H9 (cell line): Measurements from ENCODE around the gene NT5DC3. TPM values are rescaled to one million over a fixed set of nuclear protein-coding genes. Genes with fewer than 3 reads are reported as not detected.

Experiments
- DNase-seq: peaks from one replicate; pipeline ENCODE4 v3.0.0-alpha.2; 2017
- H2AFZ ChIP-seq: one replicate; pipeline ENCODE4 v1.6.1; 2013; ENCODE audit warnings: mild to moderate bottlenecking, low read length, control low read depth, moderate library complexity
- H2AK5ac ChIP-seq: 2 replicates; pipeline ENCODE4 v1.6.1; 2013; ENCODE audit warnings: low read length, control low read depth, mixed read lengths; ENCODE audit not compliant: insufficient read length
- H2BK120ac ChIP-seq: one replicate; pipeline ENCODE4 v1.6.1; 2013; ENCODE audit warnings: low read depth, mild to moderate bottlenecking, low read length, control low read depth, inconsistent platforms; ENCODE audit not compliant: poor library complexity, severe bottlenecking
- H2BK12ac ChIP-seq: 2 replicates; pipeline ENCODE4 v1.6.1; 2013; ENCODE audit warnings: low read length, control low read depth, mixed read lengths, low read depth; ENCODE audit not compliant: insufficient read length
- H2BK15ac ChIP-seq: 2 replicates; pipeline ENCODE4 v1.6.1; 2013; ENCODE audit warnings: low read depth, low read length, control low read depth
- H2BK20ac ChIP-seq: one replicate; pipeline ENCODE4 v1.6.1; 2013; ENCODE audit warnings: low read depth, mild to moderate bottlenecking, low read length, control low read depth, inconsistent platforms; ENCODE audit not compliant: poor library complexity, severe bottlenecking
- H2BK5ac ChIP-seq: 2 replicates; pipeline ENCODE4 v1.6.1; 2013; ENCODE audit warnings: low read length, control low read depth, mixed read lengths; ENCODE audit not compliant: insufficient read length
- H3K14ac ChIP-seq: 2 replicates; pipeline ENCODE4 v1.6.1; 2013; ENCODE audit warnings: low read length, control low read depth; ENCODE audit not compliant: insufficient read depth
- H3K18ac ChIP-seq: 2 replicates; pipeline ENCODE4 v1.6.1; 2013; ENCODE audit warnings: low read depth, mild to moderate bottlenecking, mixed read lengths, low read length, control low read depth; ENCODE audit not compliant: insufficient read length
- H3K23ac ChIP-seq: 2 replicates; pipeline ENCODE4 v1.6.1; 2013; ENCODE audit warnings: low read length, control low read depth, mixed read lengths, low read depth; ENCODE audit not compliant: insufficient read length
- H3K23me2 ChIP-seq: 2 replicates; pipeline ENCODE4 v1.6.1; 2013; ENCODE audit warnings: low read depth, mild to moderate bottlenecking, mixed read lengths, low read length, control low read depth; ENCODE audit not compliant: insufficient read length, poor library complexity, severe bottlenecking
- H3K27ac ChIP-seq: 2 replicates; pipeline ENCODE4 v1.5.1; 2013; ENCODE audit warnings: low read length, control low read depth, mixed read lengths, low read depth; ENCODE audit not compliant: insufficient read length
- H3K27me3 ChIP-seq: 2 replicates; pipeline ENCODE4 v1.6.1; 2013; ENCODE audit warnings: low read length, control low read depth, inconsistent platforms; ENCODE audit not compliant: insufficient read depth
- H3K4ac ChIP-seq: 2 replicates; pipeline ENCODE4 v1.6.1; 2013; ENCODE audit warnings: low read depth, mild to moderate bottlenecking, control low read depth, inconsistent platforms, low read length, moderate library complexity
- H3K4me1 ChIP-seq: 2 replicates; pipeline ENCODE4 v1.6.1; 2013; ENCODE audit warnings: low read length, control low read depth, inconsistent platforms; ENCODE audit not compliant: insufficient read depth
- H3K4me2 ChIP-seq: 2 replicates; pipeline ENCODE4 v1.6.1; 2013; ENCODE audit warnings: low read length, control low read depth, mixed read lengths; ENCODE audit not compliant: insufficient read length, insufficient read depth
- H3K56ac ChIP-seq: 2 replicates; pipeline ENCODE4 v1.6.1; 2013; ENCODE audit warnings: low read depth, mild to moderate bottlenecking, mixed read lengths, low read length, control low read depth; ENCODE audit not compliant: insufficient read length
- H3K79me1 ChIP-seq: 2 replicates; pipeline ENCODE4 v1.6.1; 2013; ENCODE audit warnings: low read depth, mild to moderate bottlenecking, moderate library complexity, low read length, control low read depth, inconsistent platforms; ENCODE audit not compliant: insufficient read depth, poor library complexity, severe bottlenecking
- H3K79me2 ChIP-seq: 2 replicates; pipeline ENCODE4 v1.6.1; 2013; ENCODE audit warnings: low read length, control low read depth, inconsistent platforms; ENCODE audit not compliant: insufficient read depth
- H3K9ac ChIP-seq: 2 replicates; pipeline ENCODE4 v1.6.1; 2013; ENCODE audit warnings: low read length, control low read depth, mixed read lengths; ENCODE audit not compliant: insufficient read length; ENCODE audit errors: extremely low read depth
- H3K9me3 ChIP-seq: one replicate; pipeline ENCODE4 v1.6.1; 2013; ENCODE audit warnings: low read depth, low read length, inconsistent platforms; ENCODE audit not compliant: control insufficient read depth
- H3T11ph ChIP-seq: one replicate; pipeline ENCODE4 v1.6.1; 2013; ENCODE audit warnings: mild to moderate bottlenecking, low read length, control low read depth, inconsistent platforms
- H4K20me1 ChIP-seq: one replicate; pipeline ENCODE4 v1.6.1; 2013; ENCODE audit not compliant: control insufficient read depth, insufficient read length, insufficient read depth
- H4K5ac ChIP-seq: 2 replicates; pipeline ENCODE4 v1.6.1; 2013; ENCODE audit warnings: low read depth, mild to moderate bottlenecking, mixed read lengths, low read length, control low read depth; ENCODE audit not compliant: insufficient read length
- H4K8ac ChIP-seq: replicated peaks from 2 replicates; pipeline ENCODE4 v1.6.1; 2013; ENCODE audit warnings: low read length, control low read depth, mixed read lengths, low read depth; ENCODE audit not compliant: insufficient read length
- H4K91ac ChIP-seq: 2 replicates; pipeline ENCODE4 v1.6.1; 2013; ENCODE audit warnings: low read depth, mild to moderate bottlenecking, moderate library complexity, mixed read lengths, low read length, control low read depth; ENCODE audit not compliant: insufficient read length
- H3K27ac Mint-ChIP-seq, 3 experiments: 2 replicates in 2 of 3; 3 replicates in 1 of 3; pipeline ENCODE4 v1.8.0; 2020 to 2021; ENCODE audit warnings: mixed read lengths in 3 of 3, mild to moderate bottlenecking in 1 of 3, moderate library complexity in 1 of 3
- H3K27me3 Mint-ChIP-seq: 2 replicates; pipeline ENCODE4 v1.8.0; 2021; ENCODE audit warnings: low read depth, mild to moderate bottlenecking, moderate library complexity, mixed read lengths
- H3K36me3 Mint-ChIP-seq, 3 experiments: 2 replicates in 2 of 3; 3 replicates in 1 of 3; pipeline ENCODE4 v1.8.0; 2020 to 2021; ENCODE audit warnings: low read depth in 3 of 3, mixed read lengths in 3 of 3; ENCODE audit not compliant: insufficient read depth in 1 of 3
- H3K4me1 Mint-ChIP-seq, 2 experiments: 2 replicates each; pipeline ENCODE4 v1.8.0; 2020; ENCODE audit warnings: mixed read lengths in 2 of 2
- H3K4me3 Mint-ChIP-seq, 2 experiments: 2 replicates in 1 of 2; 3 replicates in 1 of 2; pipeline ENCODE4 v1.8.0; 2020 to 2021; ENCODE audit warnings: mild to moderate bottlenecking in 2 of 2, mixed read lengths in 2 of 2, moderate library complexity in 1 of 2
- H3K9me3 Mint-ChIP-seq, 2 experiments: 2 replicates in 1 of 2; 3 replicates in 1 of 2; pipeline ENCODE4 v1.8.0; 2020; ENCODE audit warnings: mild to moderate bottlenecking in 2 of 2, mixed read lengths in 2 of 2, moderate library complexity in 1 of 2
- CTCF ChIP-seq: fragments of 200-600 bp; sonication (generic); conservative IDR thresholded peaks from 3 replicates; pipeline ENCODE4 v1.8.0; 2021; ENCODE audit warnings: antibody characterized with exemption, mild to moderate bottlenecking
- WGBS: extraction: QIAGEN DNeasy Blood & Tissue Kit; methylation state at CpG from one replicate; pipeline ENCODE4 v1.1.7; 2013; ENCODE audit warnings: missing lambda C conversion rate, low lambda C conversion rate, mixed read lengths; ENCODE audit not compliant: insufficient read length; ENCODE audit errors: extremely low coverage; 5-methylcytosine and 5-hydroxymethylcytosine counted together
- total RNA-seq: library from RNA; stranded (reverse); gene quantifications from 2 replicates; pipeline ENCODE4 v1.2.1, GENCODE V29; 2021

NT5DC3 gene
- total RNA-seq, 1 experiment from 2014 or later = 13.6 TPM

GRCh38 chr12:103751171-103751570 lies 89.9 kb downstream of the NT5DC3 start:
- peak; percentile 49; the same call in 2 of the 3 replicates for TF ChIP-seq CTCF
- Histone ChIP-seq H3K14ac (no peak overlapping the region), H3K23me2 (no peaks in the 10 kb centered on the region), H3K18ac (no peak overlapping the region), H4K91ac (no peak overlapping the region), H3K4me2 (no peak overlapping the region), H2BK20ac (no peak overlapping the region), H3K4me1 (no peaks in the 10 kb centered on the region), H4K5ac (no peak overlapping the region), H2BK5ac (no peak overlapping the region), H3T11ph (no peak overlapping the region), H3K9me3 (no peaks in the 10 kb centered on the region), H3K9ac (no peak overlapping the region), H4K20me1 (no peaks in the 10 kb centered on the region), H3K23ac (no peak overlapping the region), H2AK5ac (no peak overlapping the region), H3K79me2 (no peaks in the 10 kb centered on the region), H2BK12ac (no peak overlapping the region), H3K27ac (no peak overlapping the region), H2AFZ (no peak overlapping the region), H3K79me1 (no peaks in the 10 kb centered on the region), H4K8ac (no peak overlapping the region), H3K27me3 (no peaks in the 10 kb centered on the region; the same call in 1 of the 2 replicates), H2BK120ac (no peak overlapping the region), H3K4ac (no peak overlapping the region), H3K56ac (no peak overlapping the region), H2BK15ac (no peak overlapping the region)
- Mint-ChIP-seq H3K9me3 (no peaks in the 10 kb centered on the region), H3K4me3 (no peak overlapping the region), H3K4me1 (peaks cover under 1% of the 10 kb centered on the region in 2 experiments; a peak in 2 of 4 replicates), H3K27ac (no peak overlapping the region), H3K36me3 (no peaks in the 10 kb centered on the region), H3K27me3 (peaks cover 5% of the 10 kb centered on the region; the same call in 1 of the 2 replicates)
- DNase-seq = no peak
- WGBS = no CpG with 5 or more reads among the region's 1 CpG
